Measurements from ENCODE around the gene HSPB8.

Gene HSPB8

DNA sequence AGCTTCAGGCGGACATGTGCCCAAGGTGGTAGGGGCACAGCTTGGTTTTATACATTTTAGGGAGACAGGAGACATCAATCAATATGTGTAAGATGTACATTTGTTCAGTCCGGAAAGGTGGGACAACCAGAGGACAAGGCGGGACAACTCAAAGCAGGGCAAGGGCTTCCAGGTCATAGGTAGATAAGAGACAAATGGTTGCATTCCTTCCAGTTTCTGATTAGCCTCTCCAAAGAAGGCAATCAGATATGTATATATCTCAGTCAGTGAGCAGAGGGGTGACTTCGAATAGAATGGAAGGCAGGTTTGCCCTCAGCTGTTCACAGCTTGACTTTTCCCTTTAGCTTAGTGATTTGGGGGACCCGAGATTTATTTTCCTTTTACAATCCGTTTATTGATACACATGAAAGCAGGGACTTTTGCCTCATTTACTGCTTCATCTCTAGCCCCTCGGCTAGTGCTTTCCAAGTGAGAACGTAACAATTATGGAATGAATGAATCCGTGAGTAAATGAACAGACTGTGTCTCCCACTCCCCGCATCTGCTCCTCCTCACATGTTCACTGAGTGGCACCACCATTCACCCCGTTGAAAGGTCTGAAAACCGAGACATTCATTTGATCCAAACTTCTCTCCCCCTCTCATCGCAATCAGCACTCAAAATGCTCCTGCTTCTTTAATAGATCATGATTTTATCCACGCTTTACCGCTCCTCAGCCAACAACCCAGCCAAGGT, 6.9 kb upstream of the HSPB8 start:
- Histone ChIP-seq H3K4me3 (ENCODE audit: low read length) (no peak overlapping the region), H3K27me3 (ENCODE audit: insufficient read depth, low read length) (no peaks in the 10 kb centered on the region), H3K4me1 (ENCODE audit: insufficient read depth, low read length) (peaks cover 13% of the 10 kb centered on the region)

DNA sequence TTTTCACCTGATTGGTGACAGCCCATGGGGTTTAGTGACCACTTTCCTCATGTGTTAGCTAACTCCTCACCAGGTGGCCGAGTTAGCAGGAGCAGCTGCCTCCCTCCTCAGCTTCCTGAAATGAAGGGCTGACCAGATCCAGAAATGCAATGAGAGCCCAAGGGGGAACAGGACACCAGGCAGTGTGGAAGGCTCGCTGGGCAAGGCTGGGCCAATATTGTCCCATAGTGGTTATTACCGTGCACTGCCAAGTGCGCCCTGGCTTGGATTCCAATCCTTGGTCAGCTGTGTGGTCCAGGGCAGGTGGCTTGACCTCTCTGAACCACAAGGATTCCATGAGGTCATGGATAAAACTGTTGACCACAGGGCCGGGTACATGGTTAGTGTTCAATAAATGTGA, 3.6 kb upstream of the HSPB8 start:
- Histone ChIP-seq H3K4me3 (ENCODE audit: low read length) (no peak overlapping the region), H3K4me1 (ENCODE audit: insufficient read depth, low read length) (peaks cover 31% of the 10 kb centered on the region), H3K36me3 (ENCODE audit: insufficient read depth, low read depth, low read length) (no peaks in the 10 kb centered on the region), H3K27me3 (ENCODE audit: insufficient read depth, low read length) (peaks cover 7% of the 10 kb centered on the region; the same call in 1 of the 2 replicates), H3K9ac (ENCODE audit: low read depth, low read length) (no peak overlapping the region), H3K27ac (ENCODE audit: low read length) (no peak overlapping the region), H3K9me3 (ENCODE audit: insufficient read depth, low read depth, low read length) (no peaks in the 10 kb centered on the region)

More for the DNA sequence above, 6.9 kb upstream of the HSPB8 start:
- H3K9ac ChIP-seq (ENCODE audit: low read depth, low read length), result no peak overlapping the region
- no peak overlapping the region for H3K27ac ChIP-seq (ENCODE audit: low read length)
- H3K36me3 ChIP-seq (ENCODE audit: insufficient read depth, low read depth, low read length), result no peaks in the 10 kb centered on the region
- no peaks in the 10 kb centered on the region for H3K9me3 ChIP-seq (ENCODE audit: insufficient read depth, low read depth, low read length)

DNA sequence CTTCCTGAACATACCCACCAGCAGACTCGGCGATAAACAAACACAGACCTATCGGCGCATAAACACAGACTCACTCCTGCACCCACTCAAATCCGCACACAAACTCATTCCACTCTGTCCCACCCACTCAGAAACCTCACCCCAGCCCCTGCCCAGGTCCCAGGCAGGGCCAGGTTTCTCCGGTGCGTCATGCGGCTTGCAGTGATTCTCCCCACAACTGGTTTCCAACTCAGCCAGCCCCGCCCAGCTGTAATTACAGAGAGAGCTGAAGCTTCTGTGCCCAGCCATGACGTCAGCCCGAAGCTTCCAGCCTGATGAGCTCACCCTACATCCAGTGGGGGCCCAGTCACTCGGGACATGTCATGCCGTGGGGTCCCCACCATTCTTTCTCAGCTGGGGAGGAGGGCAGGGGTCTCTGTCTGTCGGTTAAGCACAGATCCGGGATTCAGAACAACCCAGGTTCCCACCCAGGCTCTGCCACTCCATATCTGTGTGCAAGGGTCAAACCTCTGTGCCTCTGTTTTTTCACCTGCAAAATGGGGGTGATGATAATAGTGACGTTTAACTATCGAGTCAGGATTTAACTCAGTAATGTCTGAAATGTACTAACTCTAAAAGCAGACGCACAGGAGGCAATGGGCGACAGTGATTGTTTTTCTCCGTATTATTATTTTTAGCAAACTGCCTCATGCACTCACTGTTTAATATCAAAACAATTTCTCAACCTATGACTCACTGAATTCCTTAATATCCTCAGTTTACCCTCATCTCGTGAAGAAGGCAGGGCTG, 2.3 kb upstream of the HSPB8 start:
- Histone ChIP-seq H3K36me3 (ENCODE audit: insufficient read depth, low read depth, low read length) (no peaks in the 10 kb centered on the region), H3K9me3 (ENCODE audit: insufficient read depth, low read depth, low read length) (no peaks in the 10 kb centered on the region), H3K27ac (ENCODE audit: low read length) (no peak overlapping the region), H3K4me1 (ENCODE audit: insufficient read depth, low read length) (peaks cover 36% of the 10 kb centered on the region), H3K9ac (ENCODE audit: low read depth, low read length) (no peak overlapping the region), H3K27me3 (ENCODE audit: insufficient read depth, low read length) (peaks cover 7% of the 10 kb centered on the region; the same call in 1 of the 2 replicates), H3K4me3 (ENCODE audit: low read length) (no peak overlapping the region)

DNA sequence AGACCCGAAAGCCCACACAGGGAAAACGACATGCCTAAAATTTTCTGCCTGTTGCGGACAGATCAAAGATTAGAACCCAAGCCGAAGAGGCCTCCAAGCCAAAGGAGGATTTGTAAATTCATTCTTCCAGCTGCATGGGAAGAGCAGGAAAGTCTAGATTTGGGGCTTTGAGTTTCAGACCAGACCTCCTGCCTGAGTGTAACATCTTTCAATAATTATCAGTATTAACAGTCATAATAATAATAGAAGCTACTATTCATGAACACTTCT, 1.7 kb upstream of the HSPB8 start:
- Histone ChIP-seq H3K9ac (ENCODE audit: low read depth, low read length) (no peak overlapping the region), H3K27me3 (ENCODE audit: insufficient read depth, low read length) (peaks cover 7% of the 10 kb centered on the region; the same call in 1 of the 2 replicates), H3K4me1 (ENCODE audit: insufficient read depth, low read length) (peaks cover 32% of the 10 kb centered on the region), H3K36me3 (ENCODE audit: insufficient read depth, low read depth, low read length) (no peaks in the 10 kb centered on the region), H3K27ac (ENCODE audit: low read length) (no peak overlapping the region), H3K4me3 (ENCODE audit: low read length) (no peak overlapping the region), H3K9me3 (ENCODE audit: insufficient read depth, low read depth, low read length) (no peaks in the 10 kb centered on the region)

DNA sequence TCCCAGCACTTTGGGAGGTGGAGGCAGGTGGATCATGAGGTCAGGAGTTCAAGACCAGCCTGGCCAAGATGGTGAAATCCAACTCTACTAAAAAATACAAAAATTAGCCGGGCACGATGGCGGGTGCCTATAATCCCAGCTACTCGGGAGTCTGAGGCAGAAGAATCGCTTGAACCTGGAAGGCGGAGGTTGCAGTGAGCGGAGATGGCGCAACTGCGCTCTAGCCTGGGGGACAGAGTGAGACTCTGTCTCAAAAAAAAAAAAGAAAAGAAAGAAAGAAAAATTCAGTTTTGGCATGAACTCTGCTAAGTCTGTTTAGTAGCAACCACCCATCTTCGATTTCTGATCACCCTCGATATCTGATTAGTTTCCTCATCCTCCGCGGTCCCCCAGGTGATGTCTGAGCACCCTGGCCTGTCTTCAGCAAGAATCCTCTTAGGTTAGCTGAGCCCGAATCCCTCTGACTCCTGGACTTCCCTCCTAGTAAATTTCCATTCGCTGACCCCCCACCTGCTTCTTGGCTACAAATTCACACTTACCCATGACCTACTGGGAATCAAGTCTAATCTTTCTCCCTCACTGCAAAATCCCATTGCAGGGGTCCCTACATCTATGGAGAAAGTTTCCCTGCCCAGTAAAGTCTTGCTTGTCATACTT, 879 bp upstream of the HSPB8 start:
- peak overlapping the region; percentile 55; the same call in 1 of the 2 replicates for H3K4me3 ChIP-seq (ENCODE audit: low read length)
- H3K27ac ChIP-seq (ENCODE audit: low read length), result no peak overlapping the region
- peaks cover 7% of the 10 kb centered on the region; the same call in 1 of the 2 replicates for H3K27me3 ChIP-seq (ENCODE audit: insufficient read depth, low read length)
- H3K9me3 ChIP-seq (ENCODE audit: insufficient read depth, low read depth, low read length), result no peaks in the 10 kb centered on the region
- H3K4me1 ChIP-seq (ENCODE audit: insufficient read depth, low read length), result peaks cover 32% of the 10 kb centered on the region
- no peaks in the 10 kb centered on the region for H3K36me3 ChIP-seq (ENCODE audit: insufficient read depth, low read depth, low read length)
- H3K9ac ChIP-seq (ENCODE audit: low read depth, low read length), result no peak overlapping the region; the same call in 1 of the 2 replicates

DNA sequence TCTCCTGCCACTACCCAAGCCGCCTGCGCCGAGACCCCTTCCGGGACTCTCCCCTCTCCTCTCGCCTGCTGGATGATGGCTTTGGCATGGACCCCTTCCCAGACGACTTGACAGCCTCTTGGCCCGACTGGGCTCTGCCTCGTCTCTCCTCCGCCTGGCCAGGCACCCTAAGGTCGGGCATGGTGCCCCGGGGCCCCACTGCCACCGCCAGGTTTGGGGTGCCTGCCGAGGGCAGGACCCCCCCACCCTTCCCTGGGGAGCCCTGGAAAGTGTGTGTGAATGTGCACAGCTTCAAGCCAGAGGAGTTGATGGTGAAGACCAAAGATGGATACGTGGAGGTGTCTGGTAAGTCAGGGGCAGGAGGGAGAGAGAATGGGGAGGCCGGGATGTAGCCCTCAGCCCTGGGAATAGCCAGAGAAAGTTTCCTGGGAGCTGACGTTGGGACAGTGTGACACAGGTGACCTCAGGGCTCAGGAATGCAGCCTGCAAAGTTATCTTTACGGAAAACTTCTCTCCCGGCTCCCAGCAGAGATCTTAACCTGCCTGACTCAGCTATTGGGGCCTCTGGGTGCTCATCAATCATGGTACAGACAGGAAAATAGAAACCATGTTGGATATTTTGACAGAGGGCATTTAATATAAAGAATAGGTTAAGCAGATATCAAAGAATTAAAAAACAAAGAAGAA, 747 bp downstream of the HSPB8 start:
- H3K4me3 ChIP-seq (ENCODE audit: low read length), result peak overlapping the region; percentile 55
- H3K4me1 ChIP-seq (ENCODE audit: insufficient read depth, low read length), result peaks cover 32% of the 10 kb centered on the region
- no peaks in the 10 kb centered on the region for H3K36me3 ChIP-seq (ENCODE audit: insufficient read depth, low read depth, low read length)
- H3K27me3 ChIP-seq (ENCODE audit: insufficient read depth, low read length), result peaks cover 7% of the 10 kb centered on the region; the same call in 1 of the 2 replicates
- no peaks in the 10 kb centered on the region for H3K9me3 ChIP-seq (ENCODE audit: insufficient read depth, low read depth, low read length)
- H3K9ac ChIP-seq (ENCODE audit: low read depth, low read length), result peak overlapping the region; percentile 53; the same call in 1 of the 2 replicates
- no peak overlapping the region for H3K27ac ChIP-seq (ENCODE audit: low read length)

DNA sequence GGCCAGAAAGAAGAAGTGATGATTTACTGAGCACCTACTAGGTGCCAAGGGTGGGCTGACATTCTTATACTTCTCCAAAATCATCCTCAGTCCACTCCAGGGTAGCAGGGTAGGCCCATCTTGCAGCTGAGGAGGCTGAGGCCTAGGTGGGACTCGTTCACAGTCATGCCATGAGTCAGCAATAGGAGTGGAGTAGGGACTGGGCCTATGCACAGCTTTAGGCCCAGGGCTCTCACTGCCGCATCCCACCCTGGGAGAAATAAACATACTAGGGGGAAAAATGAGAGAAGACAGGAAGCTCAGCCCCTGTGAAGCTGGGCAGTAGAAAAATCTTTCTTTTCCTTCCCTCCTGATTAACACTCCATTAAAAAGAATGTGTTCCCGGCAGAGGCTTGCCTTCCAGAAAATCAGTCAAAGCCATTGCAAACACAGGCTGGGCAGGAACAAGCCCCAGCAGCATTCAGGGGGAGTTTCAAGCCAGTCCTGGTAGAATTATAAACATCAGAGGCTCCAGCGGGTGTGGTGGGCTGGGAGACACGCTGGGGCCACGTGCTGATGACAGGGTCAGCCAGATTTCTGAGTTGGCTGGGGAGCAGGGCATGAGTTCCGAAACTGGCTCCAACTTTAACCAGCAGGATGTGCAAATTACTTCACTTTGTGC, 1.8 kb downstream of the HSPB8 start:
- no peaks in the 10 kb centered on the region for H3K36me3 ChIP-seq (ENCODE audit: insufficient read depth, low read depth, low read length)
- H3K4me1 ChIP-seq (ENCODE audit: insufficient read depth, low read length), result peaks cover 32% of the 10 kb centered on the region
- peaks cover 7% of the 10 kb centered on the region; the same call in 1 of the 2 replicates for H3K27me3 ChIP-seq (ENCODE audit: insufficient read depth, low read length)
- no peak overlapping the region; the same call in 1 of the 2 replicates for H3K4me3 ChIP-seq (ENCODE audit: low read length)
- H3K9ac ChIP-seq (ENCODE audit: low read depth, low read length), result peak overlapping the region; percentile 53
- peak overlapping the region; percentile 15 for H3K27ac ChIP-seq (ENCODE audit: low read length)
- H3K9me3 ChIP-seq (ENCODE audit: insufficient read depth, low read depth, low read length), result no peaks in the 10 kb centered on the region

DNA sequence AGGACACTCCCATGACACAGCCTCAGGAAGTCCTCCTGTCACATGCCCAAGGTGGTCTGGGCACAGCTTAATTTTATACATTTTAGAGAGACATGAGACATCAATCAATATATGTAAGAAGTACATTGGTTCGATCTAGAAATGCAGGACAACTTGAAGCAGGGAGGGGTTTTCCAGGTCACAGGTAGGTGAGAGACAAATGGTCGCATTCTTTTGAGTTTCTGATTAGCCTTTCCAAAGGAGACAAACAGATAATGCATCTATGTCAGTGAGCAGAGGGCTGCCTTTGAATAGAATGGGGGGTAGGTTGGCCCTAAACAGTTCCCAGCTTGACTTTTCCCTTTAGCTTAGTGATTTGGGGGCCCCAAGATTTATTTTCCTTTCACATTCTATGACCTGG, 2.5 kb downstream of the HSPB8 start:
- Histone ChIP-seq H3K4me3 (ENCODE audit: low read length) (no peak overlapping the region; the same call in 1 of the 2 replicates), H3K27me3 (ENCODE audit: insufficient read depth, low read length) (peaks cover 7% of the 10 kb centered on the region; the same call in 1 of the 2 replicates), H3K27ac (ENCODE audit: low read length) (no peak overlapping the region), H3K4me1 (ENCODE audit: insufficient read depth, low read length) (peaks cover 32% of the 10 kb centered on the region), H3K9me3 (ENCODE audit: insufficient read depth, low read depth, low read length) (no peaks in the 10 kb centered on the region), H3K9ac (ENCODE audit: low read depth, low read length) (peak overlapping the region; percentile 53; the same call in 1 of the 2 replicates), H3K36me3 (ENCODE audit: insufficient read depth, low read depth, low read length) (no peaks in the 10 kb centered on the region)

DNA sequence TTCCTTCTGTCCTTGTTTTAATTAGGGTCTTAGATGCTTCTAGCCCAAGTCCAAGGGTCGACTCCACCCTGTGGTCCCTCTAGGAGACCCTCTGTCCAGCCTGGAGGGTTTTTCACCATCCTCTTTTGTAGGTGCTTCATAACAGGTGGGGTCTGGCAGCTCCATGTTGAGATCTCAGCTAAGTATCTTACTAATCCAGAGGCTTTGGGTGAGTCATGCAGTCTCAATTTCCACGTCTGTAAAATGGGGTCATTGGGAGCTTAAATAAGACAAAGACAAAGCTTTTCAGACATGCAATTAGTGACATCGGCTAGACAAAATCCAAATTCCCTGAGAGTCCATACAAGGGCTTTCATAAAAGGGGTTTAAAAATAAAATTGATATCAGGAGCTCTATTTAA, 3.2 kb downstream of the HSPB8 start:
- Histone ChIP-seq H3K36me3 (ENCODE audit: insufficient read depth, low read depth, low read length) (no peaks in the 10 kb centered on the region), H3K27me3 (ENCODE audit: insufficient read depth, low read length) (peaks cover 7% of the 10 kb centered on the region; the same call in 1 of the 2 replicates), H3K4me3 (ENCODE audit: low read length) (no peak overlapping the region), H3K9ac (ENCODE audit: low read depth, low read length) (no peak overlapping the region), H3K27ac (ENCODE audit: low read length) (no peak overlapping the region), H3K9me3 (ENCODE audit: insufficient read depth, low read depth, low read length) (no peaks in the 10 kb centered on the region), H3K4me1 (ENCODE audit: insufficient read depth, low read length) (peaks cover 32% of the 10 kb centered on the region; the same call in 1 of the 2 replicates)

DNA sequence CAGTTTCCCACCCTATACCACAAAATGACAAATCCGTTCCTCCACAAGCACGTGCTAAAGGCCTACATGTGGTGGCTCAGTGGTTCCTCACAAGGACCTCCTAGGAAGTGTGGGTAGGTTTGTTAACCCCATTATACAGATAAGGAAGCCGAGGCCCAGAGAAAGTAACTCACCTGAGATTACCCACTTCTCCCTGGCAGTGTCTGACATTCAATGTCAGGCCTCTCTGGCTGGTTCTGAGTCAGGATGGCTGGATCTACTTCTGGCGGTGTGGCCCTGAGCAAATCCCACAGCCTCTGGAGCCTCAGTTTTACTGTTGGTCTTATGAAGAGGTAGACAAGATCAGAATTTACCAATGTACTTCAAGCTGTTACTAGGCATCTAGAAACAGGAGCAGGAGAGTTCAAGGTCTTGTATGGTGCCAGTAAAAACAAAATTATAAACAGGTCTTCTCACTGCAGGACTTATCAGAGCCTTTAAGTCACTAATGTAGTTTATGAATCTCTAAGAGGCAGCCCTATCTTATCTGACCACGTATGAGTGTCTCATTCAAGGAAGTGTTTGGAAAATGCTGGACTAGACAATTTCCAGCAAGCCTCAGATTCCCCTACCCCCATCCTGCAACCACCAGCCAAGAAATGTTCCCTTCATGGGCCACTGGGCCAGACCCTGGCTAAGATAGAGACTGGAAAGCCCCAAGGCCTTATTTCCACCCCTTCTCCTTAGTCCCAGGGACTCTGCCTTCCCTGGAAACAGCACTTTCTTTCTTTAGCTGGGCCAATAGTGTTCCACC, 4.2 kb downstream of the HSPB8 start:
- Histone ChIP-seq H3K27ac (ENCODE audit: low read length) (no peak overlapping the region), H3K9ac (ENCODE audit: low read depth, low read length) (no peak overlapping the region), H3K4me3 (ENCODE audit: low read length) (no peak overlapping the region), H3K36me3 (ENCODE audit: insufficient read depth, low read depth, low read length) (no peaks in the 10 kb centered on the region), H3K4me1 (ENCODE audit: insufficient read depth, low read length) (peaks cover 32% of the 10 kb centered on the region; the same call in 1 of the 2 replicates), H3K27me3 (ENCODE audit: insufficient read depth, low read length) (peaks cover 7% of the 10 kb centered on the region; the same call in 1 of the 2 replicates), H3K9me3 (ENCODE audit: insufficient read depth, low read depth, low read length) (no peaks in the 10 kb centered on the region)

Data from iPS-20b (cell line).